Lower leg skin (tissue), 3 donors: Measurements from ENCODE around the gene ARHGEF1.
"Not testable (repeated sequence)": the region's sequence is repeated elsewhere in the genome, so short reads cannot be mapped to it uniquely, and the experiment has no call there.

Experiments used
- POLR2A ChIP-seq, 2 donors: fragments of 450-650 bp; IDR thresholded peaks; one replicate each; pipeline ENCODE4 v1.6.1; 2016 to 2017; ENCODE audit warnings: antibody characterized with exemption in 2 of 2, mild to moderate bottlenecking in 1 of 2, moderate library complexity in 1 of 2
- TF ChIP-seq, protein P1 (sequence below), 3 donors: fragments of 450-650 bp; IDR thresholded peaks; one replicate each; pipeline ENCODE4 v1.5.1; 2016; ENCODE audit warnings: antibody characterized with exemption in 3 of 3, mild to moderate bottlenecking in 3 of 3, moderate library complexity in 2 of 3

DNA sequence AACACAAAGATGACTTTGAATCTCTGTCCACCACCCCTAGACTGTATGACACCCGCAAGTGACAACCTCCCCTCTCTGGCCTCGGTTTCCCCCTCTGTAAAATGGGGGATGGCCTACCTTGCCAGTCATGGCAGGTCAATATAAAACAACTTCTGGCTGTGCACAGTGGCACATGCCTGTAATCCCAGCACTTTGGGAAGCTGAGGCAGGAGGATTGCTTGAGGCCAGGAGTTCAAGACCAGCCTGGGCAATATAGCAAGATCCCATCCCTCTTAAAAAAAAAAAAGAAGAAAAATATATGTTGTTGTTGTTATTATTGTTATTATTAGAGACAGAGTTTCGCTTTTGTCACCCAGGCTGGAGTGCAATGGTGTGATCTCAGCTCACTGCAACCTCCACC is 7.0 kb upstream of the ARHGEF1 start:
- TF ChIP-seq, protein P1, sequence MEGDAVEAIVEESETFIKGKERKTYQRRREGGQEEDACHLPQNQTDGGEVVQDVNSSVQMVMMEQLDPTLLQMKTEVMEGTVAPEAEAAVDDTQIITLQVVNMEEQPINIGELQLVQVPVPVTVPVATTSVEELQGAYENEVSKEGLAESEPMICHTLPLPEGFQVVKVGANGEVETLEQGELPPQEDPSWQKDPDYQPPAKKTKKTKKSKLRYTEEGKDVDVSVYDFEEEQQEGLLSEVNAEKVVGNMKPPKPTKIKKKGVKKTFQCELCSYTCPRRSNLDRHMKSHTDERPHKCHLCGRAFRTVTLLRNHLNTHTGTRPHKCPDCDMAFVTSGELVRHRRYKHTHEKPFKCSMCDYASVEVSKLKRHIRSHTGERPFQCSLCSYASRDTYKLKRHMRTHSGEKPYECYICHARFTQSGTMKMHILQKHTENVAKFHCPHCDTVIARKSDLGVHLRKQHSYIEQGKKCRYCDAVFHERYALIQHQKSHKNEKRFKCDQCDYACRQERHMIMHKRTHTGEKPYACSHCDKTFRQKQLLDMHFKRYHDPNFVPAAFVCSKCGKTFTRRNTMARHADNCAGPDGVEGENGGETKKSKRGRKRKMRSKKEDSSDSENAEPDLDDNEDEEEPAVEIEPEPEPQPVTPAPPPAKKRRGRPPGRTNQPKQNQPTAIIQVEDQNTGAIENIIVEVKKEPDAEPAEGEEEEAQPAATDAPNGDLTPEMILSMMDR (IDR thresholded peaks at IDR 0.05): not testable (repeated sequence)
- TF ChIP-seq POLR2A (IDR thresholded peaks at IDR 0.05): not testable (repeated sequence)
